H1 (cell line): Measurements from ENCODE around the gene PTGER3. TPM values are rescaled to one million over a fixed set of nuclear protein-coding genes. Genes with fewer than 3 reads are reported as not detected.

Experiments
- CHD7 ChIP-seq: fragments of 300-600 bp; sonication (generic); IDR thresholded peaks from 2 replicates; pipeline ENCODE4 v1.7.1; 2012; ENCODE audit warnings: low read length, moderate library complexity, mild to moderate bottlenecking, inconsistent platforms; ENCODE audit not compliant: insufficient replicate concordance
- polyA plus RNA-seq, 7 experiments: library from polyadenylated mRNA; depleted of rRNA in 3 of 7; stranded (reverse) in 5 of 7; unstranded in 2 of 7; fragments of >200 nt in 5 of 7; fragments of 200-250 nt in 2 of 7; gene quantifications; 1 replicate in 5 of 7; 2 replicates in 1 of 7; 4 replicates in 1 of 7; pipeline versions ENCODE4 v1.2.1 to v1.2.3, GENCODE V29; 2011 to 2013; ENCODE audit warnings: missing spikeins in 2 of 7, mixed read lengths in 2 of 7
- total RNA-seq: library from RNA; stranded (reverse); fragmentation: NEBNext Ultra II Directional; extraction: Animal tissue kit (Norgen Biotek cat#: 25700); gene quantifications from 2 replicates; pipeline ENCODE4 v1.2.1, GENCODE V29; 2021

Gene PTGER3
- total and polyA plus RNA-seq, 2 of the 8 experiments (the other 6 are each of a cell fraction or from before 2014, with no cell fraction given): 0.38 to 0.82 TPM

- no peak for TF ChIP-seq CHD7
These were observed 21.0 kb upstream of the PTGER3 start (continued) for GRCh38 chr1:71068325-71069240.
